ENCODE measurements around the gene CYTH1.

Gene CYTH1, protein sequence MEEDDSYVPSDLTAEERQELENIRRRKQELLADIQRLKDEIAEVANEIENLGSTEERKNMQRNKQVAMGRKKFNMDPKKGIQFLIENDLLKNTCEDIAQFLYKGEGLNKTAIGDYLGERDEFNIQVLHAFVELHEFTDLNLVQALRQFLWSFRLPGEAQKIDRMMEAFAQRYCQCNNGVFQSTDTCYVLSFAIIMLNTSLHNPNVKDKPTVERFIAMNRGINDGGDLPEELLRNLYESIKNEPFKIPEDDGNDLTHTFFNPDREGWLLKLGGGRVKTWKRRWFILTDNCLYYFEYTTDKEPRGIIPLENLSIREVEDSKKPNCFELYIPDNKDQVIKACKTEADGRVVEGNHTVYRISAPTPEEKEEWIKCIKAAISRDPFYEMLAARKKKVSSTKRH

DNA sequence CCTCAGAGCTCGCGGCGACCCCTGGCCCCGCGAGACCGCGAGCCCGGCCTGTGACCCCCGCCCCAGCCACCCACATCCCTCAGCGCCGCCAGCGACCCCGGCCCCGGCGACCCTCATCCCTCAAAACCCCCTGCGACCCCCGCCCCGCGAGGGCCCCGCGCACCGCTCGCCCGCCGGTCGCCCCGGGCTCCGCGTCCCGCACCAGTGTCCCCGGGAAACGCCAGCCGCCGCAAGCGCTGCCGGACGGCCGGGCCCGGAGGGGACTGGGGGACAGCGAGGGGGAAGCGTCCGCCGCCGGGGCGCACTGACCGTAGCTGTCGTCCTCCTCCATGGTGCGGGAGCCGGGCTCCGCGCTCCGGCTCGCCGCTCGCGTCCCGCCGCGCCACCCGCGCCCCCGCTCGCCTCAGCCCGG lies at the start of gene CYTH1:
Gene CYTH1, minus strand, starts transcription at position 381 of the 412 bp plus-strand sequence. Its CDS starts 50 bp downstream, at position 331.
- DNase-seq (ENCODE audit: low spot score), result no peak

DNA sequence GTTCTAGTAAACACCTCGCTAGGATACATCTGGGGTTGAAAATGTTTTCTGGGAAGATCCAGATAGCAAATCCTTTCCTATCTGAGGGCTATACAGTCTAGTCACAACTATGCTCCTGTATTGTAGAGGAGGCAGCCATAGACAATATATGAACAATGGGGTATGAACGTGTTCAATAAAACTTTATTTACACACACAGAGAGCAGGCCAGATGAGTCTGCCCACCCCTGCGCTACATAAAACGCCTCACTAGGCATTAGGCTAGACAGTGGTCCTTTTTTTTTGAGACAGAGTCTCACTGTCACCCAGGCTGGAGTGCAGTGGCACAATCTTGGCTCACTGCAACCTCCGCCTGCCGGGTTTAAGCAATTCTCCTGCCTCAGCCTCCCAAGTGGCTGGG lies 47.4 kb upstream of the CYTH1 start:
- no peak for DNase-seq (ENCODE audit: low spot score)

DNA sequence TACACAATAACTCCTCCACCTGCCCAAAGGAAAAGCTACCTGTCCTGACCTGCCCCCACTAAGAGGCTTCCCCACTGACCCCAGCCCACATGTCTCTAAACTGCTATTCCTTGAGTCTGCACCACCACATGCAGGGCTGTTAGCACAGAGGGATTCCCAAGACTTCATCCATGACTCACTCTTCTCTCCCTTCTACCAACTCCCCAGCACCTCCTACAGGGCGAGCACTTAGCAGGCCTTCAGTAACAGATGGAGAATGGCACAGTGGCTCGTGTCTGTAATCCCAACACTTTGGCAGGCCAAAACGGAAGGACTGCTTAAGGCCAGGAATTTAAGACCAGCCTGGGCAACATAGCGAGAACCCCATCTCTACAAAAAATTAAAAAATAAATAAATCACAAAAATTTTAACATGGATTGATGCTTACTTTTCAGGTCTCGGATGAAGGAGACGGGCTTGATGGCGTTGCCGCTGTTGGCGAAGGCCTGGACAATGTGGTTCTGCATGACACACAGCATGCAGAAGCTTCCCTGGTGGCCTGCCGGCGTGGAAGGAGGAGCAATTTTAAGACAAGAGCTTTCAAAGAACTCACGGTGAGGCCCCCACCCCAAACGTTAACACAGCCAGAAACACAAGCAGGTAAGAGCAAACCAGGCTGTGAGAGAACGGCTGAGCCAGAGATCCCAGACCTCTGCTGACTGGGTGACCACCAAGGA lies 46.6 kb upstream of the CYTH1 start:
- no peak for DNase-seq (ENCODE audit: low spot score)

DNA sequence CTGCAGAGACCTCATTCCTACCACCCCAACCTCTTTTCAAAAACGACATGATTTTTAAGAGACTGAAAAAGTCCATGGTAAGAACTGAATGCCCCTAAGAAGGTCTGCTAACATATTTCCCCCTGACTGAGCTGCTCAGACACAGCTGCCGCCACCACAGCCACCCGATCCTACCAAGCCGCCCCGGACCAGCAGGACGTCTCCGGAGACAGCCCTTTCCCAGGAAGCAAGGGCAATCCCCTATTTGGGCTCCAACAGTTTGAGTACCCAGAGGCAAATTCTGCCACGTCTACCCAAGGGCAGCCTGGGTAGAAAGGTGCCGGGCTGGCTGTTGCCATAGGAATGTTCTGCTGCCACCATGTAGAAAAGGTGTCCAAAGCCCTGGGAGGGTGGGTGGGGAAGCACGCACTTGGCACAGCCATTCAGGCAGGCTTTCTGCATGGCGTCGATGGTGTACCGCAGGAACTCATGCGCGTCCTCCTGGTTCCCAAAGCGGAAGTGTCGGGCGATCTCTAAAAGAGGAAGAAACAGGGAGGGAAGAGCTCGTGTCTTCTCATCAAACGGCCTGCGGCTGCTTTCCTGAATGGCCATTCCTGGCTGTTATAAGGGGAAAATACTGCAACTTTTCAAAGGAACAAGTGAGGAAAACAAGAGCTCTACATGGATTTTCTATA lies 44.9 kb upstream of the CYTH1 start:
- DNase-seq (ENCODE audit: low spot score), result no peak

DNA sequence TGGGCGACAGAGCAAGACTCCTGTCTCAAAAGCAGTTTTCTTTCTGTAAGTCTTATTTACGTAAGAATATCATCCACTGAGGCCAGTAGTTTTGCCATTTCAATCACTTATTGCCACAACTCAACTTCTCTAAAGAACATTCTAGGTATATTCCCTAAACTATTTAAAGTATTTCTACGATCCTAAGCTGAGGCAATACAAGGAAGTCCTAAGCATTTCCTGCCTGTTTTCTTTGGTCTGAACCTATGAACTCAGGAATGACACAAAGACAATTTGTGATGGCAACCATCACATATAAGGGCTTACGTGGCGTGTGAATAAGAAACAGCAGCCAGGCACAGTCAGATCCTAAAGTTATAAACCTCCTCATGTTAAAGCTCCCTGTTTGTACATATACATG lies 44.3 kb upstream of the CYTH1 start:
- DNase-seq (ENCODE audit: low spot score), result no peak

DNA sequence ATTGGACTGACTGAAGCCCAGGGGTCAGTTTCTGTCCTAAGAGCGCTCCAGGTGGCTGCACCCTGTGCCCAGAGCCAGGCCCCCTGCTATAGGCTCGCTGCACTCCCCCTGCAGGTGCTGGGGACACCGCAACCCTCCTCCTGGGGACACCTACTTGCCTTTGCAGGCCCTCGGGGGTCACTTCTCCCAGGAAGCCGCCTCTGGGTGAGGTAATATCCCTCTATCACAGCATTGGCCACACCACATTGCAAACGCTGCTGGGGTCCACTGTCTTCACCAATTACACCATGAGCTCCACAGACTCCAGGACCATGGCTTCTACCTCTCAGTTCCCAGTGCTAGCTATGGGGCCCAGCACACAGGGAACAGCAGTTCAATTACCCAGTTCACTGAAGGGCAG lies 43.6 kb upstream of the CYTH1 start:
- no peak for DNase-seq (ENCODE audit: low spot score)

DNA sequence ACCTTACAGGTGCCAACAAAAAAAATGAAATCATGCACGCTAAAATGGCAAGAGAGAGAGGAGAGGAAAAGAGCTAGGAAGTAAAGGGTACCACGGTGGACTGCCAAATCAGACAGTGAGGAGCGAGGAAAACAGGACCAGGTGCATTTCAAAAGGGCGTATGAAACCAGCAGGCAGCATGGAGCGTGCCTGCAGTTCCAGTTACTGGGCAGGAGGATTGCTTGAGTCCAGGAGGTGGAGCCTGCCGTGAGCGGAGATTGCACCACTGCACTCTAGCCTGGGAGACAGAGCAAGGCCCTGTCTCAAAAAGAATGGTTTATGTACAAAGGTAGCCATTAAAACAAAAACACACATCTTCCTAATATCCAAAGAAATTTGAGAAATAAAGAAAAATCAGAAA lies 42.2 kb upstream of the CYTH1 start:
- DNase-seq (ENCODE audit: low spot score), result no peak

DNA sequence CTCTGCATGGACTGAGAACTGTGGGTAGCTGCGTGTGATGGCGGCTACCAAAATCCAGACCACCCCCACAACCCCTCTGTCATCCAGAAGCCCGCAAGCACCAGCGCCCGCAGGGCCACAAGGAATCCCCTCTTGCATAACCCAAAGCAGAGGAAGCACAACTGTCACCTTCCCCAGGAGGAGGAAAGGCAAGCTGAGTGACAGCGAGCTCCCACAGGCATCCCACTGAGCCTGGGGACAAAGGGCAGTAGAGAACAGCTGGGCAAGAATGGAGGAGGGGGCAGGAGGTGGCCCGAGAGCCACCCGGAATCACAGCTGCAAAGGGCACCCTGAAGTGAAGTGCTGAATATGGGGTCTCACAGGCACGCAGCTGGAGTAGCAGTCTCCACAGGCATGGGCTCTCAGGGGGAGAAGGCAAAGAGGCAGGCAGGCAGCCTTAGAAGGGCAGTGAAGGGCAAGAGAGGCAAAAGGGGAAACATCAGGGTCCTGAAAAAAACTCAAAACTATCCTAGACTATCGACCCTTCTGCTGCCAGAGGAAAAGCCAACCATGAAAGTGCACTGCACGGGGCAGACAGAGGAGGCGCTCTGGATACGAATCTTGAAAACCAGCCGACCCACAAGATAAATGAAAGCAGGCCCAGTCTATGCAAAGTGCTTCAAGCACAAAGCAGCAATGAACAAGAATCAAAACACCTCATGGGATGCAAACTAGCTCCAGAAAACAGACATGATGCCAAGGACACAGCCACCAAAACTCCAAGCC lies 41.4 kb upstream of the CYTH1 start:
- no peak for DNase-seq (ENCODE audit: low spot score)

DNA sequence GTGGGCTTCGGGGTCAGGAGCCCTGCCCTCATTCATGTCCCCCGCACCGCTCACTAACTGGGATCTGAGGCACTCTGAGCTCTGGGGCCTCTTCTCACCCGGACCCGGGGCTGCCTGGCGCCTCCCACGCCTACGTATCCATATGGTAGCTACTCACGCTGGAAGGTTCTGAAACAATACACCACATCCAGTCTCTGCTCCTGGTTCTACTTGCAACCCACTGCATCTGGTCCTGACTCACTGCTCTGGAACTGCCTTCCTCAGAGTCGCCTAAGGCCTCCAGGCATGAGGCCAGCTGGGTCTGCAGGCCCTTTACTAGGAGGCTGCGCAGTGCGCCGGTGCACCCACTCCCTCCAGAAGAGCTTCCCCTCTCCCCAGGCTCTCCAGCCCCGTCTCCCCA lies 40.5 kb upstream of the CYTH1 start:
- DNase-seq (ENCODE audit: low spot score), result no peak

DNA sequence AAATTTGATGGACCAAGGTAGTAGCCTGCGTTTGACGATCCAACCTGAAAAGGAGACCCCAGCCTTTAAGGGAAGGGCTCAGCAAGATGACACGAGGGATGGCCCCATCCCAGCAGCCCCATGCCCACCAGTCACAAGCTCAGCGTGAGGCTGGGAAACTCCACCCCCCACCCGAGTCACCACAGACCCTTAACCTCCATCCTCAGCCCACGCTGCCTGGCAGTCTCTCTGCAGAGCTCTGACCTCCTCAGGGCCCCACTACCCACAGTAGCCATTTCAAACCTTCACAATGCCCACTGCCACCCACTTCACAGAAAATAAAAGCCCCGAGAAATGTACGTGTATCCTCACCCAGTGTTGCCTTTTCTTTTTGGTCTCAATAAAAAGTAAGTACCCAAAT lies 39.9 kb upstream of the CYTH1 start:
- no peak for DNase-seq (ENCODE audit: low spot score)

DNA sequence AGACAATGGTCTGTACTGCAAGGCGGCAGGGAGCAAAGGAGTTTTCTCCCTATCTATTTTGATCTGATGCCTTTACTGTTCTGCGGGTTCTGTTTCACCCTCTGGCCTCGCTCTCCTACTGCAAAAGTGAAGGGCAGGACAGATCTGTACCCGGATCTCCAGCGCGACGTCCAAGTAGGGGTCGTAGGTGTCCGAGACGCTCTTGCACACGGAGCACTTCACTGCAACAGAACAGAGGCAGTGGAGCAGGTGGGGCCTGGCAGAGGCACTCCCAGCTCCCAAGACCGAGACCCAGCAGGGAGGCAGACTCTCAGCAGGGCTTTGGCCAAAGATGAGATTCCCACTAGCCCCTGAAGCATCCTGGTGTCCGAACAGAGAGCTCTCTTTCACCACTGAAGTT lies 38.8 kb upstream of the CYTH1 start:
- DNase-seq (ENCODE audit: low spot score), result no peak

DNA sequence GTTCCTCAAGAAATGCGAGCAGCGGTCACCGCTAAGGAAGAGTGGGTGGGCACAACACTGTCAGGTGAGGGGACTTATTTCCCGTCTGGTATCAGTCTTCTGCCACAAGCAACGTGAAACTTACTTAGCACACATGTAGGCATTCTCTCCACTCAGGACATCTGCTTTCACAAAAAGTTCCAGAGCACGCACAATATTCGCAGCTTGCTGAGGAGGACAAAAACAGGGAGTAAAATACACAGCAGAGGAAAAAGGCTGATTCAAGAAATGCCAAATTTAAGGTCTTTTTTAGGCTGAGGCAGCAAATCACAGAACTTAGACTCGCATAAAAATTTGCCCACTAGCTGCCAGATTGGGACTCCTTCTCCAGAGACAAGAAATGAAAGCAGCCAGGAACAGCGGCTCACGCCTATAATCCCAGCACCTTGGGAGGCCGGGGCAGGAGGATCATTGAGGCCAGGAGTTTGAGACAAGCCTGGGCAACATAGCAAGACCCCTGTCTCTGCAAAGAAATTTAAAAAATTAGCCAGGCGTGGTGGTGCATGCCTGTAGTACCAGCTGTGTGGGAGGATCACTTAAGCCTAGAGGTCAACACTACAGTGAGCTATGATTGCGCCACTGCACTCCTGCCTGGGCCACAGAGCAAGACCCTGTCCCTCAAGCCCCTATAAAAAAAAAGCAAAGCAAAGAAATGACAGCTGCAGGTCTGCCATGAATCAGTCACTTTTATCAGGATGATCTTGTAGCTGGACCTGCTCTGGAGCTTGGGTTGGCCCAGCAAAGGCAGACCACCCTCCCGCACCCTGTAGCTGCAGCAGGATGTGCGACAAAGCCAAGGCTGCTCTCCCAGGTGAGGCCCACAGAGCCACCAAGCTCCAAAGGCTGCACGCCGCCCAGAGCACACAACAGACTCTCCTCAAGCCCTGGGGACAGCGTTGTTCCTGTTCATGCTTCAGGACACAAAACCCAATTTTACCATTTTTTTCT lies 38.0 kb upstream of the CYTH1 start:
- no peak for DNase-seq (ENCODE audit: low spot score)

DNA sequence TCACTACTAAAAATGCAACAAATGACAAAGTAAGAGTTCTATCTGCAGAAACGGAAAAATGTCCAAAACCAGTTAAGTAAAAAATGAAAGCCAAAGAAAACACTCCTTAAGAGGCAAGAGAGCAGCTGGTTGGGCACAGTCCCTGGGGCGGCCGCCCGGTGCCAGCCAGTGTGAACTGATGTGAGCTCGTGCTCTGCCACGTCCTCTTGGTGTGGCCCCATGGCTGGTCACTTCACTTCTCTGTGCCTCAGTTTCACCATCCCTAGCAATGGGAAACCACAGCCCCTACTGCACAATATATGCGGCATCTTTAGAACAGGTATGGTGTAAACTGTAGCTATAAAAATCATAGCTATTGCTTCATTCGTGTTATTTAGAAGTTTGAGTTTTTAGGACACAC lies 37.3 kb upstream of the CYTH1 start:
- no peak for DNase-seq (ENCODE audit: low spot score)

DNA sequence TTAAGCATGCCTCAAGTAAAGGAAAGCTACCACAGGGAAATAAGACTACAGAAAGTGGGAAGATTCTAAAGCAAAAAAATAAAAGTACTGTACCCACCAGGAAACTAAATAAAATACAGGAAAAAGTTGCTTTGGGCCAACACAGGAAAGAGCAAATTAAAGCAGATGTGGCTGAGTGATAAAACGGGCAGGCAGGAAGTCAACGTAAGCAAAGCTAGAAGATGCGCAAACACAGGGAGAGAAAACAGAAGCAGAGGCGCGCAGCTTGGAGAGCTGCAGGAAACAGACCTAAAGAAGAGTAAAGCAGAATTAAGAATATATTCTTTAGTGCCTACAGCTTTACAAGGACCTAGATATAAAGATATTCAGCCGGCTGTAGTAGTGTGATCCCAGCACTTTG lies 36.9 kb upstream of the CYTH1 start:
- no peak for DNase-seq (ENCODE audit: low spot score)

DNA sequence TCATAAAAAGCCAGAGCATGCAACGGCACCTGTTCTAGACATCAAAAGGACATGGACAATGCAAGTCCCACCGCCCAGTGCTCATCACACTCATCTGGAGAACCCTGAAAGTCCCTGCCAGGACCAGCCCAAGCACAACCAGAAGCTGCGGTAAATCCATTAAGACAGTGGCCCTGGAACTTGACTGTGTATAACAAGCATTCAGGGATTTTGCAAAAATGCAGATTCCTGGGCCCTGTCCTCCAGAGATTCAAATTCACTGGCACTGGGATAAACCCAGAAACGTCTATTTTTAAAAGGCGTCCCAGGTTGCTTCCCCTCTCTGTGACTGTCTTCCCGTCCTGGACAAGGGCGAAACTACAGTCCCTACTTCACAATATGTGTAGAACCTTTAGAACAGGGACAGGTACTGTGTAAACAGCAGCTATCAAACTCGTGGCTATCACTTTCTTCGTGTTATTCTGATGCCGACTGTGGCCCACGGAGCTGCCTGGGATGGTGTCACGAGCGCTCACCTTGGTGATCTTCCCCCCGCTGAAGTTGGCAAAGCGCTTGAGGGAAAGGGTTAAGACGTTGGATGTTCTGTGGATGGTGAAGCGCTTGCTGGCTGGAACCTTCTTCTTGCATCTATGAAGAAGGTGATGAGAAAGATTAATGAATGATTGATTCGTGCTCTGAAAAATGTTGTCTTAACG lies 36.2 kb upstream of the CYTH1 start:
- no peak for DNase-seq (ENCODE audit: low spot score)

DNA sequence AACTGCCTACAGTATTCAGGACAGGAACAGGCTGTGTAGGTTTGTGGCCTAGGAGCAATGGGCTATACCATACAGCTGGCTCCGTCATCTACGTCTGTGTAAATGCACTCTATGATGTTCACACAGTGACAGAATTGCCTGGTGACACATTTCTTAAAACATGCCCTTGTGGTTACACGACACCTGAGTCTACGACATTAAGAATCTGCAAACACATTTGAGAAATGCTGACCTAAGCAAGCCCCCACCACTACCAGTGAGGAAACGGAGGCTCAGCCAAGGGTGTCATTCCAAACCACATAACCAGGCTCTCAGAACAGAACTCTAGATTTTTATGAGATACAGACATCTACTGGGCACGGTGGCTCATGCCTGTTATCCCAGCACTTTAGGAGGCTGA lies 35.0 kb upstream of the CYTH1 start:
- no peak for DNase-seq (ENCODE audit: low spot score)

DNA sequence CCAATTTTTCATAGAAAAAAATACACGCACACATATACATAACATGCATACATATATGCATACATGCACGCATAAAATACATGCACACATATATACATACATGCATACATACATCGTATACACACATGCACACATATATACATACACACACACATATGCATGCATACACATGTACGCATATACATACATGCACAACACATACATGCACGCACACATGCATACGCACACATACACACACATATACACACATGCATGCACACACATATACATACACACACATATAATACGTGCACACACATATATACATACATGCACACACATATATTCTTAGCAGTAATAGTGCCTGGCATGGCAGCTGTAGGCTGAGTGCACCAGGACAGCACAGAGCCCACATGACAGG lies 33.6 kb upstream of the CYTH1 start:
- DNase-seq (ENCODE audit: low spot score), result no peak

DNA sequence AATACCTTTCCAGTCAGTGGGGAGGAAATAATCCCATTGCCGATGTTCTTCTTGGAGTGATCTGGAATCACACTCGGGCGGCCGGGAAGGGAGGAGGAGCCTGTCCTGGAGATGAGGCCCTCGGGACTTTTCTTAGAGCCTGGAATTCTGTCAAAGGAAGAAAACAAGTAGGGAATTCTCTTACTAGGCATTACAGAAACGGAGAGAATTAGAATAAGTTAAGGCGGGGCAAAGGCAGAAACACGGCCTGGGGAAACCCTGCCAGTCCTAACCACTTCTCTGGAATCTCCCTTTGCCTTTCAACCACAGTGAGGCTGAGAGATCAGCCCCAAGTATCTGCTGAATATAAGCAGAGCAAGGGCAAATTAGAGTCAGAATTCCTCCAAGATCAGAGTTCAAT lies 30.8 kb upstream of the CYTH1 start:
- no peak for DNase-seq (ENCODE audit: low spot score)

DNA sequence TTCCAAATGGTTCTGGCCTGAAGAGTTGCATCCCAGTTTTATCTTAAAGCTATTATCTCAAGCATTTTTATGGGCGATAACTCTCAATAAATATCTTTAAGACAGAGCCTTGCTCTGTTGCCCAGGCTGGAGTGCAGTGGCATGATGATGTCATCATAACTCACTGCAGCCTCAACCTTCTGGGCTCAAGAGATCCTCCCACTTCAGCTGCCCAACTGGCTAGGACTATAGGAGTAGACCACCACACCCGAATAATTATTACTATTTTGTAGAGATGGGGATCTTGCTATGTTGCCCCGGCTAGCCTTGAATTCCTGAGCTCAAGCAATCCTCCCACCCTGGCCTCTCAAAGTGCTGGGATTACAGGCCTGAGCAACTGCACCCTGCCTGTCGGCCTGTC lies 26.1 kb upstream of the CYTH1 start:
- no peak for DNase-seq (ENCODE audit: low spot score)

DNA sequence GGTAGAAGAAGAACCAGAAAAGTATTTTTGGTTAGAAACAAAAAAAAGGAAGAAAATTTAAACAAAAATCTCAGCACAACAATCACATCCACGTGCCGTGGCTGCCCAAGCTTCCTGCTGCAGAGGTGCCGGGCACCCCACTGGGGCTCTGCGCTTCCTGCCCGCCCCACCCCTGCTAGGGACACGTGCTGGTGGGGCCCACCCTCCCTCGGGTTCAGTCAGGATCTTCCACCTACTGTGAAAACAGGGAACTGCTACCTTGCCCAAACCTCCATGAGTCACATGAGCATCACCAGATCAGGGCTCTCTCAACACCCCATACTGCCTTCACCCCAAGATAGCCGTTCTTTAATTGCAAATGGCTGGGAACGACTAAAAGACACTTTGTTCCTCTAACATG lies 24.4 kb upstream of the CYTH1 start:
- no peak for DNase-seq (ENCODE audit: low spot score)

DNA sequence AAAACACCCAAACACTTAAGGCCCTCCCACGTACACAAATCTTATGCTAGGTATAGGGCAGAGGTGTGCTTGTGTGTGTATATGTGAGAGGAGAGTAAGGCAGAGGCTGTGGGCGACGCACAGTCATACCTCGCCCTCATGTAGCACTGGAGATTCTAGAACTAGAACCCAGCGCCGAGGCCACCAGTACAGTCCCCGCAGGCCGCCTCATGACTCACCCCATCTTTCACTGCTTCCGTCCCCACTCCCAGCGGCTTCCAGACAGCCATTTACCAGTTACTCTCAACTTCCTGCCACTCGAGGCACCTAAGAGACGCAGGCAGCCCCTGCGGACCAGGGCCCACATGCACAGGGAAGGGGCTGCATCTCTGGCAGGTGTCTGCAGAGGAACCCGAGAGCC lies 23.2 kb upstream of the CYTH1 start:
- DNase-seq (ENCODE audit: low spot score), result no peak

Measured in hematopoietic multipotent progenitor cell treated with erythropoietin and hydrocortisone succinate and interleukin-3 and kit ligand, for 15 days (in vitro differentiated cells).